GM21529 (cell line): ENCODE results near the gene ATG2B.
"Not testable (repeated sequence)": the region's sequence is repeated elsewhere in the genome, so short reads cannot be mapped to it uniquely, and the experiment has no call there.

Experiments
- ATAC-seq: cut with Tn5 transposase; IDR thresholded peaks from one replicate; pipeline ENCODE4 v1.9.1; 2021; ENCODE audit not compliant: unreplicated experiment

Gene ATG2B

DNA sequence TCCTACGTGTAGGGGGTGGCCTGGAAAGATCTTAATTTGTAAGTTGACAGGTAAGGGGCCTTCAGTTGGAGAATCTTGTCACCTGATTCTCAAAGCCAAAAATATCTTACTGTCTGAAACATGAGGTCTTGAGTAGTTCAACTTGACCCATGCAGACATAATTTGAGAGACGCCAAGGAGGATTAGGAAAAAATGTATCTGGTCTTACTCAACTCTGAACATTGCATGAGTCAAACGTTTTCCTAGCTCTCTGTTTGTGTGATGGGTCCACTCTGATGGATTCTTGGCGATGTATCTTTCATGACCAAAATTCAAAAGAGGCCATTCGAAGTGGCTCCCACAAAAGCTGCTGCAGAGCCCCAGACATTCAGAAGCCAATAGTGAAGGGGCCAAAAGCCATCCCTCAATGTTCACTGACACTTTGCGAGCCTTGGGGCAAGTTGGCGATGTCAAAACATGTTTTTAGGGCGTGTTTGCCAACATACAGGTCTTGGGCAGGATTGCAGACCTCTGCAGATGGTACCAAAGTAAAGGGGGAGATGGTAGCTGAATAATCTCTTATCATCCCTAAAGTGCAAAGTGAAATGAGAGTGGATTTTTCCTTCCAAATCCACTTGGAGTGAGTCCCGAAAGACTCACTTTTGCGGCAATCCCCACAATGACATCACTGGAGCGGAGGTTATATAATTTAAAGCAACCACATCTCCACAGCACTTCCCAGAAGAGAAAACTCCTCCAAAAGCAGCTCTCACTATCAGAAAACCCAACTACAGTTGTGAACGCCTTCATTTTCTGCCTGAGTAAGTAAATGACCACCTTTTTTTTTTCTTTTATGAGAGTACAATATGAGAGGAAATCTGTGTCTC is 107.4 kb downstream of the ATG2B start, which contains the start of gene BDKRB1:
BDKRB1 (plus strand) TSS at position 710 of the 866 bp plus-strand sequence. CDS start 7,473 bp downstream, outside the sequence.
- ATAC-seq = no peak

DNA sequence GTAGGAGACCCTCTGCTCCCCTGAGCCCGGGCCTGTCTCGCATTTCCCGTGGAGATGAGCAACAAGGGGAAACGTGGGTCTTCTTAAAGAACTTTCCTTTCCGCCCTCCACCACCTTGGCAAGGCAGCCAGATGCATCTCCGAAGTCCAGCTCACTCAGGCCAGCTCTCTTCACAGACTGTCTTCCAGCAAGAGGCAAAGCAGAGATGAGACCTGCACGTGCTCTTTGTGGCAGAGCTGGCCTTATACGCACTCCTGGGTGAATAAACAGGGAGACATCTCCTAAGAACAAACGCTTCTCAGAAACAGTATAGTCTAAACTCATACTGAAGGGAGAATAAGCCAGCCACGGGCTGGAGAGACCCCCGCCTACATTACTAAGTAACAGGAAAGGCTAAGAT is 108.5 kb downstream of the ATG2B start:
- no peak for ATAC-seq

GRCh38 chr14:96252999-96253539 is 110.1 kb downstream of the ATG2B start:
- ATAC-seq = no peak

GRCh38 chr14:96252323-96252998 is 110.7 kb downstream of the ATG2B start:
- no peak for ATAC-seq

DNA sequence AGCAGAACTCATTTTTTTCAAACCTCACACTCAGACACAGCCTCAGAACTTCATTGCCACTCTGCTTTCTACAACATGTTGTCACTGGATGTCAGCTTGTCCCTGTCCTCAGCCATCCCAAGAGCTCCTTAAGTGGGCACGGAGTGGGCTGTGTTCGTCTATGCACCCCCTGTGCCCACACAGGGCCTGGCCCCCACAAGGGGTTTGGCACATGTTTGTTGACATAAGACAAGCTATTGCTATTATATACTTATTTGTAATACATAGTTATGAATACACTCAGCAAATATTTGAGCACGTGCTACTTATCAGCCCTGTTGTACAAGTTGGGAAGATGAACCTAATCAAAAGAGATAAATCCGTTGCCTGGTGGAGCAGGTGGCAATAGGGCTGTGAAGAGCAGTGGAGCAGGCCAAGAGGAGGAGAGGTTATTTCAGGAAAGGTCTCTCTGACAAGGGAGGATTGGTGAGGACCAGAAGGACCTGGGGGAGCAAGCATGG is 111.4 kb downstream of the ATG2B start:
- no peak for ATAC-seq

GRCh38 chr14:96250485-96250884 is 112.7 kb downstream of the ATG2B start:
- no peak for ATAC-seq

DNA sequence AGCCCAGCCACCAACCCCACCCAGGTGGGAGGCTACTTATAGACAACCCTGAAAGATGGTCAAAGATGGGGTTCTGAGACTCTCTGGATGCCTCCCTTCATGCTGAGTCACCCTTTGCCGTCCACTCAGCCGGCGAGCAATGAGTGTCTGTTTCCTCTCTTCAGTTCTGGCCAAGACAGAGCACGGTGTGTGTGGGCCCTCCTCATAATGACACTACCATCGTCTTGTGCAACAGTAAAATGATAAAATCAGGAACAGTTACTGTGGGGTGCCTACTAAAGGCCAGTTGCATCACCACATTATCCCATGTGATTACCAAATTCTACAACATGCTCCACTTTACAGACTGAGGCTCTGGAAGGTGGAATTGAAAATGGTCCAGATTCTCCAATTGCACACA is 114.1 kb downstream of the ATG2B start:
- ATAC-seq = no peak

DNA sequence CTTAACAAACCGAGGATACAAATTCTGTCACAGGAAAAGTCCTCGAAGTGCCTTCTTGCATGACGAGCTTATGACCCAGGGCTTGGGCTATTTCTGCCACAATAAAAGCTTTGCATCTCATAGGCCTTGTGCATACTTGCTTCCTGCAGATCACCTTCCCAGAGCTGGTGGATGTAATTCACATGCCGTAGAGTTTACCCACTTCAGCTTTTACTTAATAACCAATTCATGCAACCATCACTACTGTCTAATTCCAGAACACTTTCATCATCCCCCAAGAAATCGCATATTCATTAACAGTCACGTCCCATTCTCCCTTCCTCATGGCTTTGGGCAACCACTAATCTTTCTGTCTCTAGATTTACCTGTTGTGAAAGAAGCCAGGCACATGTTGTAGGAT is 116.1 kb downstream of the ATG2B start:
- no peak for ATAC-seq

DNA sequence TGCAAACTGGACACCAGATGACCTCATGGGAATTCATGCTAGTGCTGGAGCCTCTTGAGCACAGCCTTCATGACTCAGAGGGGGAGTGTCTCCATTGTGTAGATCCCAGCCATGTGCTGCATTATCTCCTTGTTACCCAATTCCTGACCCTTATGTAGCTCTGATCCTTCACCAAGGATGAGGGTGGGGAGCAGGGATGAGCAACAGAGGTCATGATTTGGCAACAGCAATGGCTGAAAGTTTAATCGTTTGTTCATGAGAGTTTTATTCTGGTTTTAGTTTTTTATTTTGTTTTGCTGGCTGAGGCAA is 116.6 kb downstream of the ATG2B start:
- ATAC-seq = no peak

DNA sequence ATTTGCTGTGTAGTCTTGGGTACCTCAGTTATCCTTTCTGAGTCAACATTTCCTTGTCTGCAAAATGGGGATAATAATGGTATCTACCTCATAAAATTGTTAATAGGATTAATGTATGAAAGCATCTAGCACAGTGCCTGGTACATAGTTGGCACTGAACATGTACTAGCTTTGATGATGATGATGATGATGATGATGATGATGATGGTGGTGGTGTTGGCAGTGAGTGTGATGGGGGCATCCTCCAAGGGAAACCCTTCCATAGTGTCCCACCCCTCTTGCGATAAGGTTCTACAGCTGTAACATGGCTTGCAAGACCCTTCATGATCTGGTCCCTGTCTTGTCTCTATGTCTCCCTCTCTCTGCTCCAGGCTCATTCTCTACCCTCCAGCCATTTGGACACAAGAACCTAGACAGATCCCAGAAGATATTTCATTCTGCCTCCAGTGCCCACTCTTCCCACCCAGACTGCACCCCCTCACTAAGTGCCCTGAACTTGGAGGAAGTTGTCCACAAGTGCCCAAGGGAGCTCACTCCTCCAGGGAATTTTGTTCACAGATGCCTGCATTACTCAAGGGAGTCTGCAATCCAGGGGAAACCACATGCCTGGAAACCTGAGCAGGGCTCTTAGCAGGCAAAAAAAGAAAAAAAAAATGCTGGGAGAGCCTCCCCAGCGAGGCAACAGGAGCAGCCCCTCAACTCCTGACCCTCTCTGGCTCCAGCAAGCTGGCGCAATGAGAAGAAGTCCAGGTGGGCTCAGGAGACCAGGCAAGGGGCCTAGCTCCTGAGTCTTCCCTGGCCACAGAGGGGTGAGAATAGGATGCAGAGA is 117.2 kb downstream of the ATG2B start:
- ATAC-seq = no peak

DNA sequence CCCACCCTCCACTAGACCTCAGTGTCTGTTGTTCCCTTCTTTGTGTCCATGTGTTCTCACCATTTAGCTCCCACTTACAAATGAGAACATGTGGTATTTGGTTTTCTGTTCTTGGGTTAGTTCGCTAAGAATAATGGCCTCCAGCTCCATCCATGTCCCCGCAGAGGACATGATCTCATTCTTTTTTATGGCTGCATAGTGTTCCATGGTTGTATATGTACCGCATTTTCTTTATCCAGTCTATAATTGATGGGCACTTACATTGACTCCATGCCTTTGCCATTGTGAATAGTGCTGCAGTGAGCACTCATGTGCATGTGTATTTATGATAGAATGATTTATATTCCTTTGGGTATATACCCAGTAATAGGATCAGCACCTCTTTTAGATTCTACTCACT is 118.1 kb downstream of the ATG2B start:
- ATAC-seq = not testable (repeated sequence)

GRCh38 chr14:96243785-96244184 is 119.4 kb downstream of the ATG2B start:
- no peak for ATAC-seq

DNA sequence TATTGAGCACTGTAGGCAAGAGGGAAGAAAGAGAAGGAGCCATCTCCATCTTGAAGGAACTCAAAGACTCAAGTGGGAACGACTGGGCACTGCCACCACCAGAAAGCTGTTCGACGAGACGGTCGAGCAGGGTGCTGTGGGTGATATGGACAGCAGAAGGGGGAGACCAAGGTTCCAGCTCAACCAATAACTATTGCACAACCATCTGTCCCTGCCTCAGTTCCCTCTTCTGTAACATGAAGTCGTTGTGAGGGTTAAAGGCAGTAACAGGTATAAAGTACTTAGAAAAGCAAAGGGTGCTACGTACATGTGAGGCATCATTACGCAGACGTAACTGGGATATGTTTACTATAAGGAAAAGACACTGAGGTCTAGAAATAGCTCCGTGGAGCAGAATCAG is 121.0 kb downstream of the ATG2B start:
- ATAC-seq = no peak

DNA sequence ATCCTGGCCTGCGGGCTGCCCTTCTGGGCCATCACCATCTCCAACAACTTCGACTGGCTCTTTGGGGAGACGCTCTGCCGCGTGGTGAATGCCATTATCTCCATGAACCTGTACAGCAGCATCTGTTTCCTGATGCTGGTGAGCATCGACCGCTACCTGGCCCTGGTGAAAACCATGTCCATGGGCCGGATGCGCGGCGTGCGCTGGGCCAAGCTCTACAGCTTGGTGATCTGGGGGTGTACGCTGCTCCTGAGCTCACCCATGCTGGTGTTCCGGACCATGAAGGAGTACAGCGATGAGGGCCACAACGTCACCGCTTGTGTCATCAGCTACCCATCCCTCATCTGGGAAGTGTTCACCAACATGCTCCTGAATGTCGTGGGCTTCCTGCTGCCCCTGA is 122.5 kb downstream of the ATG2B start:
- ATAC-seq = no peak

GRCh38 chr14:96239711-96240141 is 123.4 kb downstream of the ATG2B start:
- ATAC-seq = no peak

- ATAC-seq = no peak
These were observed 124.4 kb downstream of the ATG2B start for GRCh38 chr14:96238676-96239265.

DNA sequence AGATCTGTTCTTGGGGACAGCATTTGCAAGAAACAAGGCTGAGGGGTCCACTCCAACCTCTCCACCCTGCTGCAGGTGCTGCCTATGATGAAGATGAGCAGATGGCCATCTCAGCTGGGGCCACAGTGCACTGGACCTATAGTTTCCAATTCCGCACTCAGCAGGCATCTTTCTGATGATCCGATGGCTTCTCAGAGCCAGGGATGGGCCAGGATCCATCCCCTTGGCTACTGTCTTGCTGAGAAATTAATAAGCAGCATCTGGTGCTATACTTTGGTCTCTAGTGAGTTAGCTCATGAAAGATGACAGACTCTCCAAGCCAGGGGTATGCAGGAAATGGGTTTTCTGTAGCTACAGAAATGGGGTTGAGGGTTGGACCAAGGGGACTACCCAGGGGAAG is 125.5 kb downstream of the ATG2B start:
- no peak for ATAC-seq

DNA sequence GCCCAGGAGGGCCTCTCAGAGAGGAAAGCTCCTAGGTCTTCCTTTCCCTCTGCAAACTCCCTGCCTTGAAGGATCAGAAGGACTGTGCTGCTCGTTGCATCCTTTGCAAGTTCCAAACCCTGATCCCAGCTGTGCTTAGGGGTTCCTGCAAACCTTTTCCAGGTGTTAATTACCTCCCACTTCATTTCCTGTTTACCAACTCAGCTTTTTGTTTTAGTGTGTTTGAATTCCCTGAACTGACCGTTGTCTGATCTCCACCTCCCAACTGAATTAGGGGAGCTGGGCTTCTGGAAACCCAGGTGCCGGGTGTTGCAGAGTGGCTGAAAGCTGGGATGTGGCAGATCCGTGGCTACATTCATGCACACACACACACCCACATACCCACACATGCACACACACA is 127.7 kb downstream of the ATG2B start:
- no peak for ATAC-seq

- ATAC-seq = no peak
These were observed 129.5 kb downstream of the ATG2B start for GRCh38 chr14:96233661-96234060.

DNA sequence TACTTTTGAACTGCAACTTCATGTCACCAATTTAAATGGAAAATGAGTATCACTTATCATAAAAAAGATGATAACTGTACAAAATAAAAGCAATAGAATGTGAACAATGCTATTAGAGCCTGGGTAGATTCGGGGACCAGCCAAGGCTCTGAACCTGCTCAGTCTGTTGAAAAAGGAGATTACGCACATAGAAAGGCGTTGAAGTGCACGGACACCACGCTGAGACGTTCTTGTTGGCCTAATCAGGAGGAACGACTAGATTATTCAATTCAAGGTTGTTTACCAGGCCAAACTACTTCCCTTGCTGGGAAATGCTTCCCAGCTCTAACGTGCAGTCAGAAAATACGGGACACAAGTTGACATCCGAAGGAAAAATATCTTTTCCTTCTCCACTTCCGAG is 130.6 kb downstream of the ATG2B start:
- ATAC-seq = no peak
